Uterus (tissue), 4 donors: ENCODE results near the gene TAF1B. TPM values are rescaled to one million over a fixed set of nuclear protein-coding genes. Genes with fewer than 3 reads are reported as not detected.

Experiments
- DNase-seq, 2 donors: peaks; one replicate each; pipeline ENCODE4 v3.0.0-alpha.2; 2019 to 2020
- H3K27ac ChIP-seq, 2 donors: fragments of 200-600 bp; sonication (generic); 1 replicate in 1 of 2; 2 replicates in 1 of 2; pipeline ENCODE4 v1.5.1; 2016 to 2018
- H3K27me3 ChIP-seq, 2 donors: fragments of 200-600 bp; sonication (generic); one replicate each; pipeline ENCODE4 v1.5.1; 2018 to 2019; ENCODE audit warnings: control low read depth in 1 of 2
- H3K36me3 ChIP-seq, 2 donors: fragments of 200-600 bp; sonication (generic); one replicate each; pipeline ENCODE4 v1.5.1; 2019; ENCODE audit warnings: control low read depth in 1 of 2
- H3K4me1 ChIP-seq, 2 donors: fragments of 200-600 bp; sonication (generic); one replicate each; pipeline ENCODE4 v1.5.1; 2018 to 2019; ENCODE audit warnings: control low read depth in 1 of 2
- H3K4me3 ChIP-seq, 2 donors: fragments of 200-600 bp; sonication (generic); 1 replicate in 1 of 2; 2 replicates in 1 of 2; pipeline ENCODE4 v1.5.1; 2018 to 2019; ENCODE audit warnings: mild to moderate bottlenecking in 1 of 2
- H3K9me3 ChIP-seq, 2 donors: fragments of 200-600 bp; sonication (generic); one replicate each; pipeline ENCODE4 v1.5.1; 2019; ENCODE audit warnings: control low read depth in 1 of 2
- POLR2A ChIP-seq, 2 donors: fragments of 450-650 bp; IDR thresholded peaks; one replicate each; pipeline ENCODE4 v1.6.1; 2016; ENCODE audit warnings: antibody characterized with exemption in 2 of 2, mild to moderate bottlenecking in 1 of 2, moderate library complexity in 1 of 2
- intact Hi-C: fragments of 100-400 bp; cut with DNase I; formaldehyde crosslinking; loops from one replicate; pipeline ENCODE4 v1.15.1; 2023; ENCODE audit warnings: low total_unique reads
- total RNA-seq, 4 donors: library from RNA; depleted of rRNA in 3 of 4; stranded (reverse); fragments of >200 nt in 3 of 4; gene quantifications; one replicate each; pipeline versions ENCODE4 v1.1.0 to v1.2.4, GENCODE V29; 2014 to 2023
- TF ChIP-seq, protein P1 (sequence below), 4 experiments: fragments of 200-600 bp in 2 of 4; fragments of 450-650 bp in 2 of 4; sonication (generic) in 2 of 4; IDR thresholded peaks; one replicate each; pipeline ENCODE4 v1.5.1; 2016 to 2019; ENCODE audit warnings: antibody characterized with exemption in 4 of 4, mild to moderate bottlenecking in 2 of 4, moderate library complexity in 1 of 4
- donor health status: DM: yes; HTN: yes; CAD: no.

The TAF1B gene
- total RNA-seq, 4 donors from 2014 or later = 5.1 to 53.6 (median 19.0) TPM

DNA sequence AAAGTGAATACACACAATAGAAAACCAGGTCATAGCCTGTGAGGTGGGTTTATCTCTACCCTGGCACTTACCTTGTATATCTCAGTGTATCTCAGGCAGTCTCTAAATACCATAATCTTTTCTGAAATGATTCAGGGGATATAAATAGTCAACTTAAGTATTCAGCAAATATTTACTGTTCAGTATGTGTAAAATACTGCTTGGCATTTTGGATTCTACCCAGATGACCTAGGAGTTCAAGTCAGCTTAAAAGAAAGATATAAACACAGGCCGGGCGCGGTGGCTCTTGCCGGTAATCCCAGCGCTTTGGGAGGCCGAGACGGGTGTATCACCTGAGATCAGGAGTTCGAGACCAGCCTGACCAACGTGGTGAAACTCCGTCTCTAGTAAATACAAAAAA, 132.1 kb downstream of the TAF1B start:
- intact Hi-C loops = no loop called here
- H3K9me3 ChIP-seq = no peaks in the 10 kb centered on the region
- H3K27me3 ChIP-seq = no peaks in the 10 kb centered on the region
- DNase-seq = no peak
- H3K36me3 ChIP-seq = no peaks in the 10 kb centered on the region
- no peak for TF ChIP-seq POLR2A (IDR thresholded peaks at IDR 0.05)
- TF ChIP-seq, protein P1, sequence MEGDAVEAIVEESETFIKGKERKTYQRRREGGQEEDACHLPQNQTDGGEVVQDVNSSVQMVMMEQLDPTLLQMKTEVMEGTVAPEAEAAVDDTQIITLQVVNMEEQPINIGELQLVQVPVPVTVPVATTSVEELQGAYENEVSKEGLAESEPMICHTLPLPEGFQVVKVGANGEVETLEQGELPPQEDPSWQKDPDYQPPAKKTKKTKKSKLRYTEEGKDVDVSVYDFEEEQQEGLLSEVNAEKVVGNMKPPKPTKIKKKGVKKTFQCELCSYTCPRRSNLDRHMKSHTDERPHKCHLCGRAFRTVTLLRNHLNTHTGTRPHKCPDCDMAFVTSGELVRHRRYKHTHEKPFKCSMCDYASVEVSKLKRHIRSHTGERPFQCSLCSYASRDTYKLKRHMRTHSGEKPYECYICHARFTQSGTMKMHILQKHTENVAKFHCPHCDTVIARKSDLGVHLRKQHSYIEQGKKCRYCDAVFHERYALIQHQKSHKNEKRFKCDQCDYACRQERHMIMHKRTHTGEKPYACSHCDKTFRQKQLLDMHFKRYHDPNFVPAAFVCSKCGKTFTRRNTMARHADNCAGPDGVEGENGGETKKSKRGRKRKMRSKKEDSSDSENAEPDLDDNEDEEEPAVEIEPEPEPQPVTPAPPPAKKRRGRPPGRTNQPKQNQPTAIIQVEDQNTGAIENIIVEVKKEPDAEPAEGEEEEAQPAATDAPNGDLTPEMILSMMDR (IDR thresholded peaks at IDR 0.05) = no peak
- H3K4me1 ChIP-seq = no peaks in the 10 kb centered on the region
- H3K4me3 ChIP-seq = no peak overlapping the region
- H3K27ac ChIP-seq = no peak overlapping the region

GRCh38 chr2:9975805-9976447, 132.7 kb downstream of the TAF1B start:
- intact Hi-C loops = no loop called here
- peak in 1 of 2 donors; percentile 46 for DNase-seq
- H3K36me3 ChIP-seq = no peaks in the 10 kb centered on the region
- no peaks in the 10 kb centered on the region for H3K9me3 ChIP-seq
- H3K4me3 ChIP-seq = no peak overlapping the region
- H3K4me1 ChIP-seq = no peaks in the 10 kb centered on the region
- no peak overlapping the region for H3K27ac ChIP-seq
- H3K27me3 ChIP-seq = no peaks in the 10 kb centered on the region
- TF ChIP-seq, protein P1 (IDR thresholded peaks at IDR 0.05) = no peak
- no peak for TF ChIP-seq POLR2A (IDR thresholded peaks at IDR 0.05)

DNA sequence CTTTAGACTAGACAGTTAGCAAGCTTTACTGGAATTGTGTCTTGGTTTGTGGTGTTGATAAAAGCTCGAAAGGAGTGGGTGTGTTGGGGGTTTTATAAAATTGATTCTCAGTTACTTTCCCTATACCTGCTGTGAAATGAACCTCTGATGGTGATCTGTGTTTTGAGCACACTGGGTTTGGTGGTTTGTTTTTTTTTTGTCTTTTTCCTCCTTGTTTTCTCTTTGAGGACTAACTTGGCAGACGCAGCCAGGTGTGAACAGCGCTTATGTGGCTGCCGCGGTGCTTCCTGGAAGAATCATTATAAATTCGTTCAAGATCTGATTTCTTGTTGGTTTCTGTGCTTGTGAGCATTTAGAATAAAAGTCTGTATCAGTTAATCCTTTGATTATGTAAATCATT, 136.7 kb downstream of the TAF1B start:
- H3K27ac ChIP-seq = no peak overlapping the region
- H3K4me1 ChIP-seq = no peaks in the 10 kb centered on the region
- no peak overlapping the region for H3K4me3 ChIP-seq
- H3K27me3 ChIP-seq = no peaks in the 10 kb centered on the region
- no peak for DNase-seq
- H3K9me3 ChIP-seq = no peaks in the 10 kb centered on the region
- intact Hi-C loops = loop anchor here (5.0 kb wide), 1 partner anchor 67 kb away; no protein-coding TSS in a partner anchor
- H3K36me3 ChIP-seq = no peaks in the 10 kb centered on the region
- no peak for TF ChIP-seq POLR2A (IDR thresholded peaks at IDR 0.05)
- TF ChIP-seq, protein P1 (IDR thresholded peaks at IDR 0.05) = no peak

GRCh38 chr2:9980520-9980919, 137.2 kb downstream of the TAF1B start:
- no peaks in the 10 kb centered on the region for H3K36me3 ChIP-seq
- H3K4me1 ChIP-seq = no peaks in the 10 kb centered on the region
- no peak overlapping the region for H3K27ac ChIP-seq
- H3K9me3 ChIP-seq = no peaks in the 10 kb centered on the region
- TF ChIP-seq, protein P1 (IDR thresholded peaks at IDR 0.05) = no peak
- no peak for TF ChIP-seq POLR2A (IDR thresholded peaks at IDR 0.05)
- intact Hi-C loops = loop anchor here (5.0 kb wide), 1 partner anchor 67 kb away; no protein-coding TSS in a partner anchor
- H3K27me3 ChIP-seq = no peaks in the 10 kb centered on the region
- no peak for DNase-seq
- no peak overlapping the region for H3K4me3 ChIP-seq

DNA sequence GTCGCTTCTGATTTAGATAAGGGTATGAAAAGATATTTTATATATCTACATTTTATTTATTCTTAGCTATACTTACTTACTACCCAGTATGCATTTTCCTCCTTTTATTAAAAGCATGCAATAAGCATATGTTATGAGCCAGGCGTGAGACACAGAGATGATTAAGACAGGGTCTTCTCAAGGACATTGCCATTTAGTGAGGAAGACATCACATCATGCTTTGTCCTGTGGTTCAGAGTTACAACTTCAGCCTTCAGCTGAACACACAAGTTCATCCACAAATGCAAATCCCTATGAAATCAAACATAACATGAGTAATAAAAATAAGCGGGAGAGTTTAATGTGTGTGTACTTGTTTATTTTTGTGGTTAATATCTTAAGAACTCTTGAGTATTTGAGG, 138.4 kb downstream of the TAF1B start:
- no peaks in the 10 kb centered on the region for H3K36me3 ChIP-seq
- H3K9me3 ChIP-seq = no peaks in the 10 kb centered on the region
- no peaks in the 10 kb centered on the region for H3K27me3 ChIP-seq
- intact Hi-C loops = loop anchor here (5.0 kb wide), 1 partner anchor 66 kb away; no protein-coding TSS in a partner anchor
- TF ChIP-seq, protein P1 (IDR thresholded peaks at IDR 0.05) = no peak
- TF ChIP-seq POLR2A (IDR thresholded peaks at IDR 0.05) = no peak
- no peak overlapping the region for H3K4me3 ChIP-seq
- H3K4me1 ChIP-seq = no peaks in the 10 kb centered on the region
- H3K27ac ChIP-seq = no peak overlapping the region
- DNase-seq = no peak
